Measurements from ENCODE around the gene TAF1D.

GRCh38 chr11:93727985-93728791 is 13.1 kb downstream of the TAF1D start:
- TF ChIP-seq CTCF (IDR thresholded peaks at IDR 0.05) (no peak), EZH2phosphoT487 (IDR thresholded peaks at IDR 0.05) (no peak)
